RWPE2 (cell line): ENCODE results near the gene PPP1R14D.
A peak's percentile ranks its signal among the peaks of the same experiment; 100 is the strongest.

Experiments
- ATAC-seq: fragments of 200-7000 bp; cut with Tn5 transposase; 3 replicates; pipeline ENCODE4 v1.9.1; 2021; ENCODE audit warnings: low read depth
- DNase-seq: peaks from one replicate; pipeline ENCODE4 v3.0.0-alpha.2; 2020; ENCODE audit warnings: low spot score
- H3K27ac ChIP-seq: fragments of 450-650 bp; 2 replicates; pipeline ENCODE4 v1.5.1; 2017; ENCODE audit warnings: mild to moderate bottlenecking; ENCODE audit not compliant: poor library complexity, severe bottlenecking
- H3K27me3 ChIP-seq: fragments of 250-450 bp; sonication (Bioruptor Pico); 2 replicates; pipeline ENCODE4 v1.5.1; 2021; ENCODE audit warnings: mild to moderate bottlenecking, moderate library complexity; ENCODE audit not compliant: insufficient read depth, poor library complexity, severe bottlenecking
- H3K36me3 ChIP-seq: fragments of 250-450 bp; sonication (Bioruptor Pico); 2 replicates; pipeline ENCODE4 v1.5.1; 2020; ENCODE audit warnings: low read depth, mild to moderate bottlenecking, moderate library complexity
- H3K4me1 ChIP-seq: fragments of 250-450 bp; sonication (Bioruptor Pico); 2 replicates; pipeline ENCODE4 v1.5.1; 2021; ENCODE audit warnings: mild to moderate bottlenecking, moderate library complexity; ENCODE audit not compliant: insufficient read depth, poor library complexity, severe bottlenecking
- H3K4me3 ChIP-seq: fragments of 250-450 bp; sonication (Bioruptor Pico); 2 replicates; pipeline ENCODE4 v1.5.1; 2021; ENCODE audit warnings: mild to moderate bottlenecking, moderate library complexity; ENCODE audit not compliant: severe bottlenecking
- H3K9me3 ChIP-seq: fragments of 250-450 bp; sonication (Bioruptor Pico); 2 replicates; pipeline ENCODE4 v1.5.1; 2021; ENCODE audit warnings: mild to moderate bottlenecking, moderate library complexity; ENCODE audit not compliant: severe bottlenecking
- CTCF ChIP-seq: fragments of 450-650 bp; IDR thresholded peaks from one replicate; pipeline ENCODE4 v1.5.1; 2017; ENCODE audit warnings: mild to moderate bottlenecking, moderate library complexity; ENCODE audit not compliant: poor library complexity, severe bottlenecking

Gene PPP1R14D

GRCh38 chr15:40853241-40853890, 24.9 kb upstream of the PPP1R14D start:
- Histone ChIP-seq H3K4me3 (no peak overlapping the region), H3K4me1 (peaks cover under 1% of the 10 kb centered on the region), H3K36me3 (peaks cover 89% of the 10 kb centered on the region), H3K9me3 (no peaks in the 10 kb centered on the region), H3K27me3 (no peaks in the 10 kb centered on the region), H3K27ac (no peak overlapping the region)
- DNase-seq (no peak), ATAC-seq (no peak)
- TF ChIP-seq CTCF, result no peak

GRCh38 chr15:40852529-40852928, 24.0 kb upstream of the PPP1R14D start:
- Histone ChIP-seq H3K4me3 (no peak overlapping the region), H3K27me3 (no peaks in the 10 kb centered on the region), H3K36me3 (peaks cover 97% of the 10 kb centered on the region), H3K4me1 (peaks cover 9% of the 10 kb centered on the region), H3K9me3 (no peaks in the 10 kb centered on the region), H3K27ac (no peak overlapping the region)
- TF ChIP-seq CTCF, result no peak
- ATAC-seq (no peak), DNase-seq (no peak)

GRCh38 chr15:40850576-40851112, 22.1 kb upstream of the PPP1R14D start:
- ATAC-seq (no peak), DNase-seq (no peak)
- Histone ChIP-seq H3K9me3 (no peaks in the 10 kb centered on the region), H3K36me3 (peaks cover 97% of the 10 kb centered on the region), H3K4me3 (no peak overlapping the region), H3K4me1 (peaks cover 24% of the 10 kb centered on the region), H3K27ac (no peak overlapping the region), H3K27me3 (no peaks in the 10 kb centered on the region)
- no peak for TF ChIP-seq CTCF

- Histone ChIP-seq H3K9me3 (no peaks in the 10 kb centered on the region), H3K4me3 (peak overlapping the region; percentile 61), H3K36me3 (peaks cover 68% of the 10 kb centered on the region), H3K27me3 (no peaks in the 10 kb centered on the region), H3K4me1 (peaks cover 24% of the 10 kb centered on the region), H3K27ac (peak overlapping the region; percentile 90)
- ATAC-seq (peak; percentile 68), DNase-seq (no peak)
- TF ChIP-seq CTCF, result peak; percentile 27
Observed at GRCh38 chr15:40847223-40847961, 18.9 kb upstream of the PPP1R14D start.

DNA sequence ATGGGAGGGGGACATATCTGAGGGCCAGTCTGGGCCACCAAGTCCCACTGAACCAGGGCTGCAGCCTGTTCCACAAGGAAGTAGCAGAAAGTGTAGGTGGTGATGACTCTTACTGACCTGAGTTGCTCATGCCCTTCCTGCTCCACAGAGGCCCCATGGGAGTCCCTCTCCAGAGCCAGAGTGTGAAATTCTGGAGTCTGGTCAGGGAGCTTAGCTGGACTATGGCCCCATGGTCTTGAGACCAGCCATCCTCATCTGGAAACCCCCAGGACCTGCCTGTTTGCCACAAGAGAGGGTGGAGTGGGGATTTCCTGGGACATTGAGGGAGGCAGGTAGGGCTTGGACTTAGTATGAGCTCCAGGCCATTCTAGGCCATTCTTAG, 18.3 kb upstream of the PPP1R14D start:
- Histone ChIP-seq H3K36me3 (peaks cover 63% of the 10 kb centered on the region), H3K4me3 (peak overlapping the region; percentile 61), H3K4me1 (peaks cover 24% of the 10 kb centered on the region), H3K27ac (peak overlapping the region; percentile 90), H3K9me3 (no peaks in the 10 kb centered on the region), H3K27me3 (no peaks in the 10 kb centered on the region)
- DNase-seq (no peak), ATAC-seq (no peak)
- no peak for TF ChIP-seq CTCF
